SIG-M5 (cell line): ENCODE data around the gene C1GALT1.

Experiments
- DNase-seq: peaks from one replicate; lab custom pipeline; 2025; lab: John Stamatoyannopoulos, UW

C1GALT1 gene

DNA sequence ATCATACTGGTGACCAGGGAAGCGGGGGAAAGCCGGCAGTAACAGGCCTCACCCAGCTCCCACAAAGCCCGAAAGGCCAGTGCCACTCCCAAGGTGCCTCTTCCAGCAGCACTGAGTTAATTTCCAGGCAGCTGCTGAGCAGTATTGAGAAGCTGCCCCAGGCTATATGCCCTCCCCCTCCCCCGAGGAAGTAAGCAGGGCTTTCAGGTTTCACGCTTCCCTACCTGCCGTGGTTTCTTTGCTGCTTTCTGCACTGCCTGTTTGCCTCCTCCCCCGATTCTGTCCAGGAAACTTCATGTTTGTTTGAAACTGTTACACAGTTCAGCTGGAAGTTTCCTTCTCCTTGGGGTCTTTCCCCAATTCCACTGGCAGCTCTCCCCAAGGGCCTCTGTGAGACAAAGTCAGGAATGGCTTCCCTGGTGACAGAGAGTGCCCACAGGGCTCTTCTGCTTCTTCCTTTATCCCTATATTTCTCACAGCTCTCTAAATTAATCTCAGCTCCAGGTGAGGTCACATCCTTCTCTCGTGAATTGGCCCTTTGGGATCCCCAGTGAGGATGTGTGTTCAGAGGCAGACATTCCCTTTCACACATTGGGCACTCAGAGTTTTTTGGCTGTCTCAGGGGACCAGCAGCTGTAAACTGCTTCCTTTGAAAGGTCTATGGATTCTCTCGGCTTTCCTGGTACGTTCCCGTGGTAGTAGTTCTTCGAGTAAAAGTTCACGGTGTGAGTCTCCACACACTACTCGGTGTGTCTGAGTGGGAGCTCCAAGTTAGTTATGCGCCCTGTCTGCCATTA is 19.4 kb downstream of the C1GALT1 start:
- no peak for DNase-seq

DNA sequence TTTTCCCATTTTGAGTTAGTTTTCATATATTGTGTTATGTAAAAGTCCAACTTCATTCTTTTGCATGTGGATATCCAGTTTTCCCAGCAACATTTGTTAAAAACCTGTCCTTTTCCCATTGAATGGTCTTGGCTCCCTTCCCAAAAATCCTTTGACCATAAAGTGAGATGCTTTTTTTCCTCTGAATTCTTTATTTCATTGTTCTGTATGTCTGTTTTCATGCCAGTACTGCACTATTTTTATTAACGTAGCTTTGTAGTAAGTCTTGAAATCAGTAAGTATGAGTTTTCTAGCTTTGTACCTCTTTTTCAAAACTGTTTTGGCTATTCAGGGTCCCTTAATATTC is 20.0 kb downstream of the C1GALT1 start:
- DNase-seq = no peak

DNA sequence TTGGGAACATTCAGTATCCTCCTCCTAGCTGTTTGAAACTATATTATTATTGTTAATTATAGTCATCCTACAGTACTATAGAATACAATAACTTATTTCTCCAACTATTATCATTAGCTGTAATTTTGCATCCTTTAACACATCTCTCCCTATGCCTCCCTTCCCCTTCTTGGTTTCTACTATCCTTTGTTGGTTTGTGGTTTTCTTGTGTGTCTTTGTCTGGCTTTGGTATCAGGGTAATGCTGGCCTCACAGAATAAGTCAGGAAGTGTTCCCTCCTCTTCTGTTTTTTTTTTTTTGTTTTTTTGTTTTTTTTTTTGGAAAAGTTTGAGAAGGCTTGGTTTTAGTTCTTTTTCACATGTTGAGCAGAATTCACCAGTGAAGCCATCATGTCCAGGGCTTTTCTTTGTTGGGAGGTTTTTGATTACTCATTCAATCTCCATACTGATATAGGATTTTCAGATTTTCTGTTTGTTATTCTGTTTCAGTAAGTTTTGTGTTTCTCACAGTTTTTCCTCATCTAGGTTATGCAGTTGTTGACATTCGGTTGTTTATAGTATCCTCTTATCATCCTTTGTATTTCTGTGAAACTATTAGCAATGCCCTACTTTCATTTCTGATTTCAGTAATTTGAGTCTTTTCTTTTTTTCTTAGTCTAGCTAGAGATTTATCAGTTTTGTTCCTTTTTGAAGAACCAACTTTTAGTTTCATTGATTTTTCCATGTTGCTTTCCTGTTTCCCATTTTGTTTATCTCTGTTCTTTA is 21.6 kb downstream of the C1GALT1 start:
- no peak for DNase-seq

DNA sequence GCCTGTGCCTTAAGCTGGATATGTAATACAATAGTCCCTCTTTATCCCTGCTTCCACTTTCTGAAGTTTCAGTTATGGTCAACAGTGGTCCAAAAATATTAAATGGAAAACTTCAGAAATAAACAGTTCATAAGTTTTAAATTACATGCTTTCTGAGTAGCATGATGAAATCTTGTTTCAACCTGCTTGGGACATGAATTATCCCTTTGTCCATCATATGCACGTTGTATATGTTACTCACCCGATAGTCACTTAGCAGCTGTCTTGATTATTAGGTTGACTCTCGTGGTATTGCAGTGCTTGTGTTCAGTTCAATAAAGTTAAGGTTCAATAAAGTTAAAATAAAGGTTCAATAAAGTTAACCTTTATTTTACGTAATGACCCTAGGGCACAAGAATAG is 25.5 kb downstream of the C1GALT1 start:
- no peak for DNase-seq

- DNase-seq = no peak
Measured at GRCh38 chr7:7208520-7208919, 26.2 kb downstream of the C1GALT1 start.

DNA sequence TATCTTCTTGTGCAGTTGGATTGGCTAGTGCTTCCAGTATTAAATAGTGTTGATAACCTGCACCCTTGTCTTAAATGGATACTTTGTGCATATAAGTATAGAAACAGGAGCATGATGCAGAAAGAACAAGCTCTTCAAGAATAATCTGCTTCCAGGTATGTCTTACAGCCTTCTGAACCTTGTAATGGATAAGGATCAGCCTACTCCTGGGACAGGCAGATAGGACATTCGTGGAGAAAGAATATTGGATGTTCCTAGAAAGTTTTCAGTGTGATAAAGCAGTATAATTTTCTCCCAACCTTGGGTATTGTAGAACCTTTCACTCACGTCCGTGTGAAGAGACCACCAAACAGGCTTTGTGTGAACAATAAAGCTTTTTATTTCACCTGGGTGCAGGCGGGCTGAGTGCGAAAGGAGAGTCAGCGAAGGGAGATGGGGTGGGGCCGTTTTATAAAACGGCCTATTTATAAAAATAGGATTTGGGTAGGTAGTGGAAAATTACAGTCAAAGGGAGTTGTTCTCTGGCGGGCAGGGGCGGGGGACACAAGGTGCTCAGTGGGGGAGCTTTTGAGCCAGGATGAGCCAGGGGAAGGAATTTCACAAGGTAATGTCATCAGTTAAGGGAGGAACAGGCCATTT is 27.2 kb downstream of the C1GALT1 start:
- no peak for DNase-seq

DNA sequence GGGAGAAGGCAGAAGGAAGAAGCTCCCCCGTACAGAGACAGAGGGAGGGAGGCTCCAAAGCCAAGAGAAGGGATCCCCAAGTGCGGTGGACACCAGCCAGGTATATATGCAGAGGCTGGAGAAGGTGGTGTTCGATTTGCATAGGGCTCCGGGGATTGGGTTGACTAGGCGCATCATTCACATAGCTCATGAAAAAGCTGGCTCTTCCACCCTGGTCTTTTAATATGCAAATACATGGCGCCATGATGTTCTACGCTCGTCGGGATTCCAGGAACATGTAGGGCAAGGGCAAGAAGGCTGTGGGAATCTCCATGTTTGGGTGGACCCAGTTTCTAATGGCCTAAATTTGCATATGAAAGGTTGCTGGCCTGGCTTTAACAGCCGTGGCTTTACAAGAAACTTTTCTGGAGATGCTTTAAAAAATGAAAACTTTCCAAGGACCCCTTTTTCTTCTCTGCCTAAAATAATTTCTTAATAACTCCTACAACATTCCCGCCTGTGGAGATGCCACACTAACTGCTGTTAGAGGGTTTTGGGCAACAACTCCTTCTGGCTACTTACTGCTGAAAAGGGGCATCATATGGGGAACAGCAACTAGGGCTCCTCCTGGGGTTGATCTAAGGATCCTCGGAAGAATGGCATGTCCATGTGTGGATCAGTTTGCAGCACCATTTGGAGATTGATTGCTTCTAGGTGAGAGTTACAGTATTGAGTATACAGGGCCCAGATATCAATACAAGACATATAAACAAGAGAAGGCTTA is 28.3 kb downstream of the C1GALT1 start:
- no peak for DNase-seq

DNA sequence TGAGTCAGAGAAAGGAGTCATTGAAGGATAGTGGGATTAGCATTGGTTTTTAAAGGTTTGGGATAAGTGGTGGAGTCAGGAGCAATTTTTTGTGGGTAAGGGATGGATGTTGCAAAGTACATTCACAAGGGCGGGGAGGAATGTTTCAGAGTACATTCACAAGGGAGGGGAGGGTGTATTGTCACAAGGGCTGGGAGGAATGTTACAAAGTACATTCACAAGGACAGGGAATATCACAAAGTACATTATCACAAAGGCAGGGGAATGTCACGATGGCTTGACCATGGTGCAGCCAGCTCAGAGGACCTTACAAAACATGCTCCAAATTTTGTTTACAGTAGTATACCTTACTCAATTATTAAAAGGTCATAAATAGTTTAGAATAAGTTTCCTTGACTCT is 30.3 kb downstream of the C1GALT1 start:
- DNase-seq = no peak

DNA sequence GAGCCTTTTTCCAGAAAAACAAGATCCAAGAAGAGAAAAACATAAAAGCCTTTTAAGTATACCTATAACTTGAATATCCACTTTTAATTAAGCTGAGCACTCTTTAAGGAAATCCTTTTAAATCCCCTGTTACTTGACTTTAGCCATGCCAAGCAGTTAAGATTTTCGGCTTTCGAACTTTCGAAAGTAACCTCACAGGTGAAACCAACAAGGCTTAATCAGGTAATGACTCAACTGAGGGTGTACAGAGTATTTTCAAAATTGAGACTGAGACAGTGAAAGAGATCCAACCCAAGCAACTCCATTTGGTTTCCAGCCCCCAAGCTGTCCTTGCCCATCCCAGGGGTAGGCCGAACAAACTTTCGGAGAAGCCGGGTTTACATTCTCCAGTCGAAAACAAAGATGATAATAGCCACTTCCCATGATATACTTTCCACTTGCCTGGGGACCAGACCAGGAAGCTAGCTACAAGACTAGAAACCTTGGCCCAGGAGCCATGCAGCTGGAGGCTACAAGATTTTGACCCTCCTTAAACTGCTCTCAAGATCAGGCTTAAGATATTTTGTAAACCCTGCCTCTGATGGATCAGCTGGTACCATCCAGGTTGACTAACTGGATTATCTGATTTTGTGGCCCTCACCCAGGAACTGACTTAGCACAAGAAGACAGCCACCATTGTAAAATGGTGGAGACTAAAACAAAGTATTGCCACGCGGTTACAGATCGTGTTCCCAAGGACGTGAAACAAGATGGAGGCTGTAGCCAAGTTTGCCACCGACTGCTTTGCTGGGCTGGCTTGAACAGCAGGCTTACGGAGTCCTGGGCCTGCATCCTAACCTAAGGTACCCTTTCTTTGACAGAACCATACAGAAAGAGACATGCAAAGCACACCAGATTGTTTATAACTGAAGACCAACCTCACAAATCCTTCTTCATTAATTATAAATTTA is 32.3 kb downstream of the C1GALT1 start:
- no peak for DNase-seq

GRCh38 chr7:7216279-7216678 is 33.9 kb downstream of the C1GALT1 start:
- no peak for DNase-seq

DNA sequence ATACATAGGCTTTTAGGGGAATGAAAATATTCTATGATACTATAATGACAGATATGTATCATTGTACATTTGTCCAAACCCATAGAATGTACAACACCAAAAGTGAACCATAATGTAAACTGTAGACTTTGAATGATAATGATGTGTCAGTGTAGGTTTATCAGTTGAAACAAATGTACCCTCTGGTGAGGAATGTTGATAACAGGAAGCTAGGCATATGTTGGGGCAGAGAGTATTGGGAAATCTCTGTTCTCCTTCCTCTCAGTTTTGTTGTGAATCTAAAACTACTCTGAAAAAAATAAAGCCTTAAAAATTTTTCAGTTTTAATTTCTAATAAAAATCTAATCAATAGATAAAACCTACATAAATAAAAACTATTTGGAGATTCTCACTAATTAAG is 36.9 kb downstream of the C1GALT1 start:
- no peak for DNase-seq

DNA sequence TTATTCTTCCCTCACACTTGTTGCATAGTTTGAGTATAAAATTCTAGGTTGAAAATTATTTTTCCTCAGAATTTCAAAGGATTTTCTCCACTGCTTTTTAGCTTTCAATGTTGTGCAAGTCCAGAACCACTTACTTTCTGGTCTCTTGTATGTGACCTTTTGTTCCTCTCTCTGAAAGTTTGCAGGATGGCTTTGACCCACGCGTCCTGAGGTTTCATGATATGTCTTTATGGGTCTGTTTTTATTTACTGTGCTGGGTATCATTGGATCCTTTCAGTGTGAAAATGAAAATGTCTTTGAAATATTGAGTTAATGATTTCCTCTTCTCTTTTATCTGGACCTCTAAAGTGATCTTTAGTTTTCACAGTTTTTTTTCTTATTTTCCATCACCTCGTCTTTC is 38.5 kb downstream of the C1GALT1 start:
- DNase-seq = no peak

DNA sequence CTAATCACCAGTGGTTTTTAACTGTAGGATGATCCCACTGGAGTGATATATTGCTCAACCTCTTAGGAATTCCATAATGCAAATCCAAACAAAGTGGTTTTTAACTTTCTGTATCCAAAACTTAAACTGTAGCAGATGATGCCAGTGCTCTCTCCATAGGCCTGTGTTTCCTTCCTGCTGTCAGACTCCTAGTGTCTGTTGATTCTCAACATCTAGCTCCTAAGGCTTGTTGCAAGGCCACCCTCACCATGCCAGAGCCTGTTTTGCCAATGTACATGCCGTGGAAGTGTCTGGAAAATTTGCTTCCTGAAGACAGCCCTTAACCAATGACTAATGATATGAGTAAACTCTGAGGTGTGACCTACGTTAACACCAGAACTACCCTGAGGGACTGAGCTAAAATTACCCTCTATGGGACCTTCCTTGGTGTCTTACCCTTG is 39.3 kb downstream of the C1GALT1 start:
- no peak for DNase-seq

GRCh38 chr7:7223250-7223649 is 40.9 kb downstream of the C1GALT1 start:
- no peak for DNase-seq

- no peak for DNase-seq
Measured at GRCh38 chr7:7226407-7226806, 44.1 kb downstream of the C1GALT1 start.

- no peak for DNase-seq
Measured at GRCh38 chr7:7228472-7228871, 46.1 kb downstream of the C1GALT1 start.

DNA sequence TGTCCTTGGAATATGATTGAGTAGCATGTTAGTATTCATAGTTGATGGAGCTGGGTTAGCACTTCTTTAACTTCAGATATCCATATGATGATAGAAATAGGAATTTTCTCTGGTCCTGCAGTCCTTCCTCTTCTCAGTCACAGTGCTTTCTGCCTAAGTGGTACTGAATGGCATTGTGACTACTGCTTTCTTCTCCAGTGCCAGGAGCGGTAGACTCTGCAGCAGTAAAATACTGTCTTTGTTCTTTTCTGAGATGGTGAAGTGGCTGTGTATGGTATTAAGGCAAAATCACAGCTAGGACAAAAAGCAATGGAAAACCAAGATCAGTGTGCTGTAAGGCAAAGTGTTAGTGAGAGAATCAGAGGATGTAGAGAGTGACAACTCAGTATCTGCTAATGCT is 46.6 kb downstream of the C1GALT1 start:
- no peak for DNase-seq

DNA sequence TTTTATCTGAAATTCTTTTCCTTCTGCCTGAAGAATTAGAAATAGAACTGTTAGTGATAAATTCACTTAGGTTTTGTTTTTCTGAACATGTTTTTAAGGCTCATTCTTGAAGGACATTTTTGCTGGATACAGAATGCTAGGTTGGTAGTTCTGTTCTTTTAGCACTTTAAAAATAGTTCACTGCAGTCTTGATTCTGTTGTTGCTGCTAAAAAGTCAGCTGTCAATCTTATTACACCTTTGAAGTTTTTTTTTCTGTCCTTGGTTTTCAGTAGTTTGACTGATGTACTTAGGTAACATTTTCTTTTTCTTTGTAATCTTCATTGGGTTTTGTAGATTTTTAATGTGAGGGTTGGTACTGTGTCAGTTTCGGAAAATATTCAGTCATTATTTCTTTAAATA is 48.7 kb downstream of the C1GALT1 start:
- DNase-seq = no peak

GRCh38 chr7:7231865-7232264 is 49.5 kb downstream of the C1GALT1 start:
- no peak for DNase-seq

DNA sequence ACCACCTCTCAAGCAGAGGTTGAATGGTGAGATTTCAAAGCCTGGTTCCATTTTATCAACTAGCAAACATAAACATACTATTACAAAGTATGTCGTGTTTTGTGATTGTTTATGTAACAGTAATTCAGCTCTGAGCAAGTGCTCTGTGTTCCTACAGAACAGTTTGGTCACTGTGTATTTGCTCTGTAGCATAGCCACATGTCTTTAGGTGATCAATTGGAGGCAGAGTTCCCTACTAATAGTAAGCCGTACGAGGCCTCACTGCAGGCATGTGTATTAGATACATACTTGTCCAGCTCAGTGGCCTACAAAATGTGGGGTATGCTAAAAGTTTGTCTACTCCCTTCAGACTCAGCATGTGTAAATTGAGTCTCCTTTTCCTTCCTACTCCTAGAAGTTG is 53.0 kb downstream of the C1GALT1 start:
- DNase-seq = no peak

GRCh38 chr7:7236041-7236440 is 53.7 kb downstream of the C1GALT1 start:
- DNase-seq = no peak
